ENCODE measurements around the gene CFAP45.

DNA sequence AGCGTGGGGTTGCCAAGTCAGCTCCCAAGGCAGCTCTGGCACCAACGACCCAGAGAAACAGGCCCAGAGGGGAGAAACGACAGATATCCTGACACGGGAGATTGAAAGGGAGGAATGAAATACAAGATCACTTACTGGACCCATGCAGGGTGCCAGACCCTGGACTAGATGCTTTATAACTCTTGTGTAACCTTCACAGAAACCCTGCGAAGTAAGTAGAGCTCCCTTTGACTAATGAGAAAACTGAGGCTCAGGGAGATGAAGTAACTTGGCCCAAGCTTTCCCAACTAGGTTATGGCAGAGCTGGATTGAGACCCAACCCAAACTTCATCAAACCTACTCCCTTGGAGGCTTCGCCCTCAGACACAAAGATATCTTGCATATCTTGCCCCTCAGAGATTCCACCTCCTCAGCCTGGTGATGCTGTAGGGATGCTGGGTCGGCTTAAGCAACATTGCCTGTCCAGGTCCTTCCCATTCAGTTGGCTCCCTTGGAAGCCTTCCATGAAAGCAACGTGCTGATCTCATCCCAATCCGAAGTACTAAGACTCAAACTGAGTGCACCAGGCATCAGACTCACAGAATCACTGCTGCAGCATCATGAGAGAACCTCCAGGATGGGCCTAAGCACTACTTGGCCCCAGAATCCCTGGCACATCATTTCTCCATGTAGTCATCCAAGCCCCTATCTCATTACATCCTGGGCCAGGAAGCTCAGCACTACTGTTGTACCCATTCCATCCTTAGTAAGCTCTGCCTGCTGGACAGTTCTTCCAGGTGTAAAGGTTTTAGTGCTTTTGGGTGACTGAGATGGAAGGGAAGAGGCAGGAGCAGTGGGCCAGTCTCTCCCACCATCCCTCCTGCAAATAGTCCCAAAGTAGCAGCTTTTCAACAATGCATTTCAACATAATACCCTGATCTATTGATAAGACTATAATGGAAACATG lies 46.5 kb upstream of the CFAP45 start:
- TF ChIP-seq TAF1 (IDR thresholded peaks at IDR 0.05; ENCODE audit: borderline replicate concordance, low read depth, low read length) (no peak), RXRA (IDR thresholded peaks at IDR 0.05; ENCODE audit: borderline replicate concordance, low read depth) (no peak), NRF1 (IDR thresholded peaks at IDR 0.05; ENCODE audit: low read depth, low read length) (no peak), RAD21 (IDR thresholded peaks at IDR 0.05; ENCODE audit: low read length) (no peak), RCOR1 (IDR thresholded peaks at IDR 0.05; ENCODE audit: low read length) (no peak), EP300 (IDR thresholded peaks at IDR 0.05; ENCODE audit: borderline replicate concordance in 1 of 2, low read depth in 1 of 2, low read length in 1 of 2) (no peak), CHD2 (IDR thresholded peaks at IDR 0.05; ENCODE audit: low read length, partially characterized antibody) (no peak)
- TF ChIP-seq, protein P1, sequence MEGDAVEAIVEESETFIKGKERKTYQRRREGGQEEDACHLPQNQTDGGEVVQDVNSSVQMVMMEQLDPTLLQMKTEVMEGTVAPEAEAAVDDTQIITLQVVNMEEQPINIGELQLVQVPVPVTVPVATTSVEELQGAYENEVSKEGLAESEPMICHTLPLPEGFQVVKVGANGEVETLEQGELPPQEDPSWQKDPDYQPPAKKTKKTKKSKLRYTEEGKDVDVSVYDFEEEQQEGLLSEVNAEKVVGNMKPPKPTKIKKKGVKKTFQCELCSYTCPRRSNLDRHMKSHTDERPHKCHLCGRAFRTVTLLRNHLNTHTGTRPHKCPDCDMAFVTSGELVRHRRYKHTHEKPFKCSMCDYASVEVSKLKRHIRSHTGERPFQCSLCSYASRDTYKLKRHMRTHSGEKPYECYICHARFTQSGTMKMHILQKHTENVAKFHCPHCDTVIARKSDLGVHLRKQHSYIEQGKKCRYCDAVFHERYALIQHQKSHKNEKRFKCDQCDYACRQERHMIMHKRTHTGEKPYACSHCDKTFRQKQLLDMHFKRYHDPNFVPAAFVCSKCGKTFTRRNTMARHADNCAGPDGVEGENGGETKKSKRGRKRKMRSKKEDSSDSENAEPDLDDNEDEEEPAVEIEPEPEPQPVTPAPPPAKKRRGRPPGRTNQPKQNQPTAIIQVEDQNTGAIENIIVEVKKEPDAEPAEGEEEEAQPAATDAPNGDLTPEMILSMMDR (IDR thresholded peaks at IDR 0.05): no peak

Data from SK-N-SH (cell line).